GOT3 (cell line): ENCODE results near the gene MROH9.

Source experiments
- DNase-seq: peaks from one replicate; lab custom pipeline; 2025; ENCODE audit warnings: mixed read lengths; lab: John Stamatoyannopoulos, UW

The MROH9 gene

DNA sequence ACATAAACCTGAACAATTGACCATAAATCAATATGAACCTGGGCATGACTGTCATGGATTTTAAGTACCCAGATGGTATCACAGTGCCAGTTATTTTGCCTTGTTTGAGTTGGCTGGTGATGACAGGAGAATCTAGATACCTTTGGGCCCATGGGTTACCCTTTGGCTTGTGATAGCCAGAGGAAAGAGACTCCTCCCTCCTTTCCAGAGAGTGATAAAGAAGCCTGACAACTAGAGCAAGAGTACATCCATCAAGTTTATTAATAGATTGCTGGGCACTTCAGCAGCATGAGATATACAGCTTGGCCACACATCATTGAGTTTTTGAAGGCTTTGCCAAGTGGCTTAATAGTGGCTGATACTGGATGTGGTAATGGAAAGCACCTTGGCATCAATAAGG lies 148.8 kb downstream of the MROH9 start:
- DNase-seq: no peak

DNA sequence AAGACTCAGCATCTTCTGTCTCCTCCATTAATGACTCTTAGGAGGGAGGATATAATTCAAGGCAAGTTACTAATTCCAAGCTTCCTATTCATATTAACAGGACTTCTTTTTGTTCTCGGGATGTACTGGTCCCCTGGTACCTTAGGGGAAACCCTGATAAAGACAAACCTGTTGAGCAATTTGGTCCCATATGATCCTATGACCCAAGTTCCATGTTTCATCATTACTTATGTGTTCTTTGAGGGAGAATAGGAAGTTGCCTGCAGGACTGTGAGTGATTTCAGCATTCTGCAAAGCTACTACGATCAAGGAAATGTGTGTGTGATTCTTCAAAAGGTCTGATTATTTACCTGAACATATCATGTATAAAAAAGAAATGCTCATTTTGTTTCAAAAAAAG lies 149.5 kb downstream of the MROH9 start:
- no peak for DNase-seq

DNA sequence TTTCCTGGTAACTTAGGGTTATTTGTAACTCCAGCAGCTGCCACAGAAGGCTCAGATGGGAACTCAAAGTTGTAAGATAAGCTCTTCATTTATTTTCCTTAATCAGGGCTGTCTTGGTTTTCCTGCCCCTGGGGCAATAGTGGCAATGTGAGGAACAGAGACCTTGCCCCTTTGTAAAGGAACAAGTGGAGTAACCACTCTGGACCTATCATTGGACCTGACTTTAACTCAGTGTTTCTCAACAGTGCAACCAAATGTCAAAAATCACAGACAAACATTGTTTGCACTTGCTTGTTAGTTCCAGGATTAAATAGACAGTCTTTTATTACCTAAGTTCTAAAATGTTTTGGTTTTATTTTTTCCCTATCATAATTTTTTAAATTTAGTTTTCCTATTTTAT lies 152.6 kb downstream of the MROH9 start:
- no peak for DNase-seq

DNA sequence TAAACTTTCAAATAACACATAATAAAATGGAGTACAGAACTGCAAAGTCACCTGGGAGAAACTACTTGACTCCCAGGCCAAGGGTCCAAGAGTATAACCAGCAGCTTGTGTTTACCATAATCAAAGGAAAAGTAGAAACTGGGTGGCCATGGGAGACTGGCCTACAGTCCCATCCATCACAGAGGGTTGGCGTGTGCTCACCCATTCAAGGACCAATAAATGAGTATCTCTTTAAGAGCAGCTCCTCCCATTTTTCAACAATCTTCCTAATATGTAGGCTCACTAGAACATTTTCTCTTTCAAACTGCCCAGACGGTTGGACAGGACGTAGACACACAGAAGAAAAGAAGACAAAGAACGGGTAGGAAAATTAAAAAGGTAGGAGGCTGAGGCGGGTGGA lies 155.3 kb downstream of the MROH9 start, which contains the start of gene FMO3:
FMO3 (plus strand) TSS at position 302 of the 400 bp plus-strand sequence. CDS start 1,754 bp downstream, outside the sequence.
- DNase-seq: no peak

DNA sequence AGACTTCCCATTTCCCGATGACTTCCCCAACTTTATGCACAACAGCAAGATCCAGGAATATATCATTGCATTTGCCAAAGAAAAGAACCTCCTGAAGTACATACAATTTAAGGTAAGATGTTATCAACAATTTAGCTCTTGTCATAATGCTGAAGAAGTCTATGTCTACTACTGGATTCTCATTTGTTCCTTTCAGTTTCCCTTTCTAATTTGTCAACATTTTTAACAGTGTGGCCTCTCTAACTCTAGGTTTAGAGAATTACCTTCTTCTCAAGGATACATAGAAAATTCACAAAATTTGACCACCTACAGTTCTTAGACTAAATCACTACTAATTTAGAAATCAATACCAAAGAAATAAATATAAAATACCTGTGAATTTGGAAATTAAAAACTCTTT lies 168.5 kb downstream of the MROH9 start:
- no peak for DNase-seq

DNA sequence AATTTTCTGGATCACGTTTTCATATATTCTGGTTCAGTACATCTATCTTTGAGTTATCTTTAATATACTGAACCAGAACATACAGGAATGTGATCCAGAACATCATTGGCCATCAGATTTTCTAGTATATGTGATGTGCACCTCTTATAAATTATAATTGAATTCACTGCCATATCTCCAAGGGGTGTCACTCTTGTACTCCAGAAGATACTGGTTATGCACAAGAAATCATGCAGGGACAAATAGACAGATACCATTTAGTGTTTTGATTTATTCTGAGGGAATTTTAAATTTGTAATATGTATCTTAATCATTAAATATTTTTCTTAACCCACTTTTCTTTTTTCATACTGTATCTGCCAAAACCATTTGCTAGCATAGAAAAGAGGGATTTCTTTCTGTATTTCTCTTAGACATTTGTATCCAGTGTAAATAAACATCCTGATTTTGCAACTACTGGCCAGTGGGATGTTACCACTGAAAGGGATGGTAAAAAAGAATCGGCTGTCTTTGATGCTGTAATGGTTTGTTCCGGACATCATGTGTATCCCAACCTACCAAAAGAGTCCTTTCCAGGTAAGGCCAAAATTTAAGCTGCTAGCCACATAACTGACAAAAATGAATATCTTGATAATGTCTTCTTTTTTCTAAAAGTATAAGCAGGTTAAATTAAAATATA lies 172.1 kb downstream of the MROH9 start:
- no peak for DNase-seq

DNA sequence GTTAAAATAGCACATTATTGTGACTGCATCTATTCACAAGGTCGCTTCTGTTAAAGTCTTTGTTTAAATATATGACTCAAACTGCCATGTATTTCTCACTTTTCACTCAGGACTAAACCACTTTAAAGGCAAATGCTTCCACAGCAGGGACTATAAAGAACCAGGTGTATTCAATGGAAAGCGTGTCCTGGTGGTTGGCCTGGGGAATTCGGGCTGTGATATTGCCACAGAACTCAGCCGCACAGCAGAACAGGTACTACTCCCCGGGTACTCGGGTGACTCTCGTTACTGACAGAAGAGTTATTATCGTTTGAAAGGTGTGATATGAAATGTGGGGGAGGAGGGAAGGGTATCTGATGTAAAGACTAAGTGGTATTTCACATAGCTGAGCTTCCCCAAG lies 172.6 kb downstream of the MROH9 start:
- DNase-seq: no peak

DNA sequence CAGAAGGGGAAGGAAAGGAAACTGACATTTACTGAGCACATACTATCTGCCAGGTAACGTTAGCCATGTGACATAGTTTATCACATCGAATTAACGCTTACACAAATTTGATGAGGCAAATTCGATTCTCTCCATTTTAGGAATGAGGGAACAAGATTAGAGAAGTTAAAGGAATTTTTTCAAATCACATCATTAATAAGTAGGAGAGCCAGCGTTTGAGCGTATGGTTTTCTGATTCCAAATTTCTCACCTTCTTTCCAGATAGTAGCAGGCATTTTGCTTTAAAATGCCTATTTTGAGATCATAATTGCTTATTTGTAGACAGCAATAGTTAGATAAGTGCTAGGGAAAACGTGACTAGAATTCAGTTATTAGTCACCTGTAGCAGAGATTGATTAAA lies 174.6 kb downstream of the MROH9 start:
- DNase-seq: no peak

DNA sequence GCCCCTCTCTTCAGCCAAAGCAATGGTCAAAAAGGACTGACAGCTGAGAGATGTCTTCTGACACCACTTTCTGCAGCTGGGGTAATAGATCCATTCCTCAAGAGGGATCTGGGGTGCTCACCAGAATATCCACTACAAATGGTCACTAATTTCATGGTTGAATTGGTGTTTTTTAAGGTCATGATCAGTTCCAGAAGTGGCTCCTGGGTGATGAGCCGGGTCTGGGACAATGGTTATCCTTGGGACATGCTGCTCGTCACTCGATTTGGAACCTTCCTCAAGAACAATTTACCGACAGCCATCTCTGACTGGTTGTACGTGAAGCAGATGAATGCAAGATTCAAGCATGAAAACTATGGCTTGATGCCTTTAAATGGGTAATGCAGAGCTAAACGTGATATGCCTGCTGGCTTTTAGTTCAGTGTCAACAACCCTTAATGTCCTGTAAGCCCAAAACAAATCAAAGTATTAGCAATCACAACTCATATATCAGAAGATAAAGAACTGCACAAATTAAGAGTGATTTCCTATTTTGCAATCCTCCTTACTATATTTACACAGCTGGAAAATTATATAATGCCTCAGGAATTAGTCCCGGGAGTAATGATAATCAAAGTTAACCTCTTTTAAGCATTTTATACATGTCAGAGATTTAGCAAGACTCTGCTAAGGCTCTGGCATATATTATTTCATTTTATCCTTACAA lies 175.4 kb downstream of the MROH9 start:
- no peak for DNase-seq

DNA sequence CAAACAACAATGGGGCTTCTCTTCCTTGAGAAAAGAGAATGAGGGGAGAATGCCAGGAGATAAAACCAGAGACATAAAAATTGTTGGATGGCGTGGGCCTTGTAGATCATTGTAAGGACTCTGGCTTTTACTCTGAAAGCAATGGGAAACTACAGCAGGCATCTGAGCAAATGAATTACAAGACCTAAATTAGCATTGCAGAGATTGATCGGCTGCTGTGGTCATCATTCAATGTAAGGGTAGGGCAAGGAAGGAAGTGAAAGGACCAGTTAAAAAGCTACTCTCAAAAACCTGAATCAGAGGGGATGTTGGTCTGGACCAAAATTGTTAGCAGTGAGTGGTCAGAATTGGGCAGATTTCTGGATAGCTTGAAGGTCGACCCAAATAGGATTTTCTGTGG lies 176.8 kb downstream of the MROH9 start:
- DNase-seq: no peak

DNA sequence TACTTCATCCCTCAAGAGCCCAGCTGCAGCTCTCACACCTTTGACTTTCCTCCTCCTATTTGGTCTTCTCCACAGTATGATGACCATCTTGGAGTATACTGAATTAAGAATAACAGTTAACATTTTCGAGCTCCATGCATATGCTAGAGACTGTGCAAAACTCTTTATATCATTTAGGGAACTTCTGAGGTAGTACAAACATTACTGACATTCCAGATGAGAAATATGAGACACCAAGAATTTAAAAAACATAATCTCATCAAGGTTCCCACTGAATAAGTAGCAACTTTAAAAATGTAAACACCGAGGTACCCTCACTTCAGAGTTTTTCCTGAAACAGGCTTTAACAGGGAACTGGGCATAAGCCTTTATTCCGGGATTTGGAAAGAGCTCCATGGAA lies 178.0 kb downstream of the MROH9 start:
- no peak for DNase-seq
